ENCODE data around the gene NUBPL.

Gene NUBPL

DNA sequence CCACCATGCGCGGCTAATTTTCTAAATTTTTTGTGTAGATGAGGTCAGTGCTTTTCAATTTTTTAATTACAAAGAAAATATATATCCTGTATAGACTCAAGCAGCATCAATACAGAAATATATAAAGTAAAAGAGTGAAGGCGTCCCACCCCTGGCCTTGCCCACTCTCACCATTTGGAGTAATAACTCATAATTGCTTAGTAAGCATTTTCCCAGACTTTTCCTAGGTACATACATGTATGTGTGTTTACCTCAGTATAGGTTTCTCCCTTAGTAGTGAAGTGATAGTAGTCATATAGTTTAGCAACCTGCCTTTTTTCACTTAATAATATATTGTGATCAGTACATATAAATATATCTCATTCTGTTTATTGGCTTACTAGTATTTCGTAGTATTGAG lies 200.1 kb downstream of the NUBPL start:
- TF ChIP-seq, protein P1, sequence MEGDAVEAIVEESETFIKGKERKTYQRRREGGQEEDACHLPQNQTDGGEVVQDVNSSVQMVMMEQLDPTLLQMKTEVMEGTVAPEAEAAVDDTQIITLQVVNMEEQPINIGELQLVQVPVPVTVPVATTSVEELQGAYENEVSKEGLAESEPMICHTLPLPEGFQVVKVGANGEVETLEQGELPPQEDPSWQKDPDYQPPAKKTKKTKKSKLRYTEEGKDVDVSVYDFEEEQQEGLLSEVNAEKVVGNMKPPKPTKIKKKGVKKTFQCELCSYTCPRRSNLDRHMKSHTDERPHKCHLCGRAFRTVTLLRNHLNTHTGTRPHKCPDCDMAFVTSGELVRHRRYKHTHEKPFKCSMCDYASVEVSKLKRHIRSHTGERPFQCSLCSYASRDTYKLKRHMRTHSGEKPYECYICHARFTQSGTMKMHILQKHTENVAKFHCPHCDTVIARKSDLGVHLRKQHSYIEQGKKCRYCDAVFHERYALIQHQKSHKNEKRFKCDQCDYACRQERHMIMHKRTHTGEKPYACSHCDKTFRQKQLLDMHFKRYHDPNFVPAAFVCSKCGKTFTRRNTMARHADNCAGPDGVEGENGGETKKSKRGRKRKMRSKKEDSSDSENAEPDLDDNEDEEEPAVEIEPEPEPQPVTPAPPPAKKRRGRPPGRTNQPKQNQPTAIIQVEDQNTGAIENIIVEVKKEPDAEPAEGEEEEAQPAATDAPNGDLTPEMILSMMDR (IDR thresholded peaks at IDR 0.05; ENCODE audit: extremely low read depth, missing control alignments), result no peak

GRCh38 chr14:31763041-31763440 lies 201.8 kb downstream of the NUBPL start:
- no peak for DNase-seq (ENCODE audit: low spot score)
- TF ChIP-seq, protein P1 (IDR thresholded peaks at IDR 0.05; ENCODE audit: extremely low read depth, missing control alignments), result no peak

More for the DNA sequence above, 200.1 kb downstream of the NUBPL start:
- DNase-seq (ENCODE audit: low spot score), result no peak

DNA sequence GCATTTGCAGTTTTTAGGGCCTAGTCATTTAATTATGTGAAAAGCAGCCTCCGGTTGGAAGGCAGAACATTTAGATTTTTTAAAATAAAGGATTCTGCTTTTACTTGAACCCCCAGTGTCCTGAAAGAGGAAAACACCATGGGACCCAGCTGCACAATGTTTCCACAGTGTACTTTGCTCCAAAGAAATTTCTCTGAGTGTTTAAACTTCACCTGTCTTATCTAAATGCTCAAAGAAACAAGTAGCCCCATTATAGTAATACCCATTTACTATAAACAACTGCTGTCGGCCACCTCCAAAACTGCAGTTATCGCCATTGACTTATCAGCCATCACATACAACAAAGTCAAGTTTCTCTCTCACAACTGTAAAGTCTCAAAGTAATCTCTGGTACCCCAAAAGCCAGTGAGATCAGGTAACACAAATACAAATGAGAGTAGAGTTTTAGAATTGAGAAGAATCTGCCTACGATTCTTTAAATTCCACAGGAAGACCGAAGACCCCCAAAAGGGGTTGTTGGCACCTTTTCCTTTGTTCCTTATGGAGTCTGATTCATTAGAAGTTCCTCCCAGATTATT lies 205.2 kb downstream of the NUBPL start:
- TF ChIP-seq, protein P1 (IDR thresholded peaks at IDR 0.05; ENCODE audit: extremely low read depth, missing control alignments), result no peak
- DNase-seq (ENCODE audit: low spot score), result no peak

DNA sequence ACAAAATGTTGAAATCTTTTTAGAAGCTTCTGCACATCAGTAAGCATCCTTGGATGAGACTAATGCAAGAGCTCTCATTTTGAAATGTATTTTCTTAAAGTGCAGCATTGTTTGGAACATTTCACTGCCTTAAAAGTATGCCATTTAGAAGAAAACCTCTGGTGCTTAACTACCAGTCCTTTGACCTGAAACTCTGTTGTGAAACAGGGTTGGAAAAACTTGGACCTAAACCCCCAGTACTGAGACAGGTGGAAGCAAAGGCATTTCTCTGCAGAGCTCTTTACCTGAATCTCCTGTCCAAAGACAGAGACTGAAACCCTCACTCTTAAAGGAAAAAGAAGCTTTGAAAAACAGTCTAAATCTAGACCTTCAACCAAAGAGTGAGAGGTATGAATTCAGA lies 207.2 kb downstream of the NUBPL start:
- DNase-seq (ENCODE audit: low spot score), result no peak
- TF ChIP-seq, protein P1 (IDR thresholded peaks at IDR 0.05; ENCODE audit: extremely low read depth, missing control alignments), result no peak

DNA sequence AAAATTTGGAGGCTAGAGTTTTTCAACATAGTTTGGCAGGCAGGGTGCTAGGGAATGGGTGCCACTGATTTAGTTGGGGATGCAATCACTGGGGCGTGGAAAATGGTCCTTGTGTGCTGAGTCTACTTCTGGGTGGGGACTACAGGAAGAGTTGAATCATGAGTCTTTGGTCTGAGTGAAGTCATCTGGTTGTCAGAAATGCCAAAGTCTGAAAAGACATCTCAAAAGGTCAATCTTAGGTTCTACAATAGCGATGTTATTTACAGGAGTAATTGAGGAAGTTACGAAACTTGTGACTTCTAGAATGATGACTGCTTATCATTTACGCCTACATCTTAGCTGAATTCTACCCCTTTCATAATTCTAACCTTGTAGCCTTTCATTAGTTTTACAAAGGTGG lies 209.1 kb downstream of the NUBPL start:
- DNase-seq (ENCODE audit: low spot score), result no peak
- TF ChIP-seq, protein P1 (IDR thresholded peaks at IDR 0.05; ENCODE audit: extremely low read depth, missing control alignments), result no peak

DNA sequence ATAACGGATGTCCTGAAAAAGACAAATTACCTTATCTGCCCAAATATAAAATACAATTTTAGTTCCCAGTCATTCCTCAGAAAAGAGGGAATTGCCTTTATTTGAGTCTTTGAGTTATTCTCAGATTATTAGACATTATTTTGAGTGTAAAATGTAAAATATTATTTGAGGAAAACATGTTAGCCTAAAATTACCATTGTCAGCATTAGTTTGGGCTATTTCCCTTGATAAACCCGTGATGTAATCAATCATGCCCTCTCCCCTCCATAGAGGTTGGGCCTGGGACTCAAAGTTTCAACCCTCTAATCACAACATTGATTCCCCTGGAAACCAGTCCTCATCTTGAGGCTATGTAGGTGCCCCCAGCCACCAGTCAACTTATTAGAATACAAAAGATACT lies 213.4 kb downstream of the NUBPL start:
- DNase-seq (ENCODE audit: low spot score), result no peak

DNA sequence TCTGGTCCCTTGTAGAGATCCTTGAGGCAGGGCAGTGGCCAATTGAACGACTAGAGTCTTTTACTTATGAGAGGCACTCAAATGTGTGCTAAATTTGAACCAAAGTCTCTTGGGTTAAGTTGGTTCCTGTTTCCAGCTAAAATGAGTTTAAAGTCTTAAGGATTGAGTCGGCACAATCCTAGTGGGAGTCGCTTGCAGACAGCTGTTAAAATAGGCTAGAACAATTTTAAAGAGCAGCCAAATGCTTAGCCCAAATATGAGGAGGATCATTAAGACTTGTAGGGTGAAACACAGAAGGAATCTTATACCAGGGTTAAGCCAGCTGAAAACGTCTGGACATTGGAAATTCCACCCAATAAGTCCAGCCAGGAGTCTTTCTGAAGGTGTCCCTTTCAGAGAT lies 216.1 kb downstream of the NUBPL start:
- TF ChIP-seq, protein P1 (IDR thresholded peaks at IDR 0.05; ENCODE audit: extremely low read depth, missing control alignments), result no peak
- no peak for DNase-seq (ENCODE audit: low spot score)

More for the DNA sequence above, 213.4 kb downstream of the NUBPL start:
- TF ChIP-seq, protein P1 (IDR thresholded peaks at IDR 0.05; ENCODE audit: extremely low read depth, missing control alignments), result no peak
